Measurements from ENCODE around the gene PWP1.

The PWP1 gene

DNA sequence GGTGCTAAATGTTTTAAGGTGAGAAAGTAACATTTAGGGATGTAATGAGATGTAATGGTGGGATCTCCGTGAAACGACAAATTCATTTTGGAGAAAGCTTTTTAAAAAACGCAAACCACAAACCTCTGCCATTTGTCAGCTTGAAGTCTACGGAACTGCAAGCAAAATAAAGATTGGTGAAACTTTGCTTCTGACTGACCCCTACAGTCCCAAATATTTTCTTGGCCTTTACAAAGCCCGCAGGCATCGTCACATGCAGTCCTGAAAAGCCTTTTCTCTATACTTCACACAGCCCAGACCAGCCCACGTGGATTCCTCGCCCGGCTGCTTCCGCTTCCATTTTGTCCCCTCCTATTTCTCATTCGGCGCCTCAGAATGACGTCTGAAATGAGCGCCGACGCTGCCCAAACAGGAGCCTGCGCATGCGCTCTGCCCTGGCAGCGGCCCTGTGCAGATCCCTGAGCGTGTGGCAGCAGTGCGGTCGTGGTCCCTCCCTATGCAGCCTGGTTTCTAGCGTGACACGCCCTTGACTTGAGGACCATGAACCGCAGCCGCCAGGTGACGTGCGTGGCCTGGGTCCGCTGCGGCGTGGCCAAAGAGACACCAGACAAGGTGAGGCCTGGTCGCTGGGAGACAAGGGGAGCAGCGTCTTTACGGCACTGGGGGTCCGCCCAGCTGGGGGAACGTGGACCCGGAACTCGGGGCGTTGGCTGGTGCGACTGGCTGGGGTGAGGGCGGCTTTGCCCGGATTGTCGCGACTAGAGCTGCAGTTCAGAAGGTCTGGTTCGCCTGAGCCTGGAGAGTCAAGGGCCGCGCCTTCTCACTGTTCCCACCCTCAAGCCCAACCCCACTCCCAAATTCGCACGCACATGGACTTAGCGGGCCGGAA is at the start of gene PWP1:
Gene PWP1, plus strand, starts transcription at position 440 of the 889 bp plus-strand sequence. Its CDS starts 101 bp downstream, at position 541.
- peak; percentile 88 to 90 for DNase-seq (ENCODE audit: low read depth in 2 of 2)

GRCh38 chr12:107641154-107641553 is 44.4 kb upstream of the PWP1 start:
- no peak for DNase-seq (ENCODE audit: low read depth in 2 of 2)

DNA sequence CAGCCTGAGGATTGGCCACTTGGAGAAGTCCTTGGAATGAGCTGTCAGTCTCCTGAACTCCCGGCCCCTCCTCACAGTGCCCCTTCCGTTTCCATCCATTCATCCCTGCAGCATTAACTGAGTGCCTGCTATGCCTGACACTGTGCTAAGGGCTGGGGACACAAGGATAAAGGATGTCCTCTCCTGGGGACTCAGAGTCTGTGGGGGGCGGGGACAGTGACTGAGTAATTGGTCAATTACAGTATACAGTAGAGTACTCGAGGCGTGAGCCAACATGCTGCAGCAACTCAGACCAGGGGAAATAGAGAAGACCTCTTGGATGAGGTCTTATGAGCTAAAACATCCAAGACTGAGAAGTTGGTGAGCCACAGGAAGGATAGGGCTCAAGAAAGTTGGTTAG is 43.4 kb upstream of the PWP1 start:
- DNase-seq (ENCODE audit: low read depth in 2 of 2): no peak

DNA sequence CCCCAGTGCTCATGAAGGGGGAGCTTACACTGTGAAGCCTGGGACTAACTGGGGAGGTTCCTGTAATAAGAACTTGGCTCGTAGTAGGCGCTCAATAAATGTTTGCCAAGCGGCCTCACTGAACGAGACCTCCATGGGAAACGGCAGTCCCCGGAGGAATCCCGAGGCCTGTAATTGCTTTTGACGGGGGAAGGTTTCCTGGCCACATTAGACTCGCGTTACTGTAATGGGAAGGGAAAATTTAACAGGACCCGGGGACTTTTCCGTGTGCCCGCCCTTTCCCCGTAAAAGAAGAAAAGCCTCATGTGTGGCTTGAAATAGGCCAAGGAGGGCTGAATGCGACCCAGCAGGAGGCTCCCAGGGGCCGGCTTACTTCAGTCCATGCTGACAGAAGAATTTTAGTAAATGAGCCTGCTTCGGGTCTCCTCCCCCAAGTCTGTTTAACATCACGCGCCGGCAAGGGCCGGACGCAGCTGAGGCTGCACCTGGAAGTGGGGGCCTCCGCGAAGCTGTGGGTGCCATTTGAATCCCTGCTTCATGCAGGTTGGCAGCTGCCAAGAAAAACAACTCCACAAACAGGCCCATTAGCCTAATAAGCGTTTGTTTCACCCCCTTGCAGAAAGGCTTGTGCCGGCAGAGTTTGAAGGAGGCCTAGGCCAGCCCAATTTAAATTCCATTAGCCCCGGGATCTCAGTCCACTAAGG is 39.8 kb upstream of the PWP1 start:
- DNase-seq (ENCODE audit: low read depth in 2 of 2): no peak

DNA sequence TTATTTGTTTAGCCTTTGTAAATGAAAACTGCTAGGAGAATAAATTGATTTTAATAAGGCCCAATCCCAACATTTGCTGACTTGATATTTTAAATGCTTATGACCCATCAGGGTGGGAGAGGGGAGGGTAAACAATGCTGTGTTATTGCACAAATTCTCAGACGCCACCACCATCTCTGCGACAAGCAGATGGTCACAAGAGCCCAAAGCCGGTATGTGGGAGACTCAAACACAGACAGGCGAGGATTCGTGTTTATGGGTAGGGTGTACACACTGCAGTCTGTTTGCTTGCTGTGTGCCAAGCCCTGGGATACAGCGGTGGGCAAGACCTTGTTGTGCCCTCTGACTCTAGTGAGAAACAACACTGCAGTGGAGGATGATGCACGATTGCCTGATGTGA is 39.2 kb upstream of the PWP1 start:
- DNase-seq (ENCODE audit: low read depth in 2 of 2): no peak

- DNase-seq (ENCODE audit: low read depth in 2 of 2): no peak
These were observed 35.9 kb upstream of the PWP1 start for GRCh38 chr12:107649661-107650061.

- no peak for DNase-seq (ENCODE audit: low read depth in 2 of 2)
These were observed 34.6 kb upstream of the PWP1 start for GRCh38 chr12:107650977-107651376.

GRCh38 chr12:107651571-107652449 is 33.8 kb upstream of the PWP1 start:
- no peak for DNase-seq (ENCODE audit: low read depth in 2 of 2)

DNA sequence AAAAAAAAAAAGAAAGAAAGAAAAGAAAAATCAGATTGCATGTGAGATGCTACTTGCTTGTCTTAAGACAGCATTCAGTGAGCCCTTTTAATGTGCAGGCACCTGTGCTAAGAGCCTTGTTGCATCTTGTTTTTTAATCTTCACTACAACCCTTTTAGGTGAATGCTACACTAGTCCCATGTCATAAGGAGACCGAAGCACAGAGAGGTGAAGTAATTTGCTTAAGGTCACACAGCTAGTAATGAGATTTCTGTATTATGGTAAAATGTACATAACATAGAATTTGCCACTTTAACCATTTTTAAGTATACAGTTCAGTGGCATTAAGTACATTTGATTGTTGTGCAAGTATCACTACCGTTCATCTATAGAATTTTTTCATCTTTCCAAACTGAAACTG is 32.1 kb upstream of the PWP1 start:
- DNase-seq (ENCODE audit: low read depth in 2 of 2): no peak

DNA sequence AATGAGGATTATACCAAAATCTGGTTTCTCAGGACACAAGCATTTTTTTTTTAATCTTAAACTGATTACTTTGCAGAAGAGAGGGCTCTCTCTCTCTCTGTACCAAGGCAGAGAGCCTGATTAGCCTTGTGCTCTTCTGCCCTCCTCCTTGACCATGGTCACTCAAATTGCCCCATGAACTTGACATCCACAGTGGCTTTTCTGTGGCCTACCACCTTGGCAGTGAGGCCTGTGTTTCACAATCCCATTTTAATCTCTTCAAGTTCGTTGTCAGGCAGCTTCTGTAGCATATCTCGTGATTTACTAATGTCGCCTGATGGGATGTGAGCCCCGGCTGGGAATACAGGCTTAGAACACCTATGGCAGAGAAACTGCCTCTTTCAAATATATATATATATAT is 30.7 kb upstream of the PWP1 start:
- DNase-seq (ENCODE audit: low read depth in 2 of 2): no peak

- no peak for DNase-seq (ENCODE audit: low read depth in 2 of 2)
These were observed 30.1 kb upstream of the PWP1 start for GRCh38 chr12:107655281-107656065.

DNA sequence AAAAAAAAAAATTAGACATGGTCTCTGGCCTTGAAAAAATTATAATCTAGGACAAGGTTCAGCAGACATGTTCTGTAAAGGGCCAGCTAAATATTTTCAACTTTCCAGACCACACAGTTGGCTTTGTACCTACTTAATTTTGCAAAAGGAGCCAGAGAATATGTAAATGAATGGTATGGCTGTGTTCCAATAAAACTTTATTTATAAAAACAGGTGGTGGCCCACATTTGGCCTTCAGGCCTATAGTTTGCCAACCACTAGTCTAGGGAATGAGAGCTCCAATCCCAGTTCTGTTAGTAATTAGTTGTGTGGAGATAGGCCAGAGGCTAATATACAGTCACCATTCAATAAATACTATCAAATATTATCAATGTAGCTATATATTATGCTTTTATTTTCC is 29.3 kb upstream of the PWP1 start:
- DNase-seq (ENCODE audit: low read depth in 2 of 2): no peak

DNA sequence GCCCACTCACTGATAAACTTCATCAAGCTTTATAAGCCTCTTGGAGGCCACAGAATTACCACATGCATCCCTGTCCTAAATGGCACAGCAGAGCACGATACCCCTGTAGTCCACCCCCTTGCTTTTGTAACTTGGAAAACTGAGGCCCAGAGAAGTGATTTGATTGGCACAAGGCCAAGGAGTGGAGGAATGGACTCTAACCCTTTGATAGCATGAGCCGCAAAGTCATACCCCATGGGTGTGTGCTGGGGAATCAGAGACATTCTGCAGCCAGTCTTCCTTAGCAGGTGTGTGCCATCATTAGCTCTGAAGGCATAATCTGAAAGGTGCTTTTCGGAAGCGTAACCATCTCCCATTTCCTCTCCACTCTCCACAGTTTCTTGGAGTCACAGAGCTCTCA is 28.5 kb upstream of the PWP1 start:
- no peak for DNase-seq (ENCODE audit: low read depth in 2 of 2)

GRCh38 chr12:107657621-107658020 is 28.0 kb upstream of the PWP1 start:
- DNase-seq (ENCODE audit: low read depth in 2 of 2): no peak

DNA sequence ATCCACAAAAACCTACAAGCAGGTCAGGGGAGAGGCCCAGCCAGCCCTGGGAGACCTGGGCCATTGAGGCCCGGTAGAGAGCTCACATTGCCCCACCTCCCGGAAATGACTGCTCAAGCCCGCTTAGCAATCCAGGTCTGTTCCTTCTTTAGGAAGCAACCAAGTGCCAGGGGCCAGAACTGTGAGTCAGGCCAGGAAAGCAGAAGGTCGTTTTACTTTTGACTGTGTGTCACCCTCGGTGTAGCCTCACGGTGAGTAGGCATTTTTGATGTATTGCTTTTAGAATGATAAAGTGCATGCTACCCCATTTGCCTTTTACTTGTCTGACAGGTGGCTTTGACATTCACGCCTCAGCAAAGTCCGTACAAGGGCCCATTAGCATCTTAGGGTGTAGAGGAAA is 25.4 kb upstream of the PWP1 start:
- no peak for DNase-seq (ENCODE audit: low read depth in 2 of 2)

DNA sequence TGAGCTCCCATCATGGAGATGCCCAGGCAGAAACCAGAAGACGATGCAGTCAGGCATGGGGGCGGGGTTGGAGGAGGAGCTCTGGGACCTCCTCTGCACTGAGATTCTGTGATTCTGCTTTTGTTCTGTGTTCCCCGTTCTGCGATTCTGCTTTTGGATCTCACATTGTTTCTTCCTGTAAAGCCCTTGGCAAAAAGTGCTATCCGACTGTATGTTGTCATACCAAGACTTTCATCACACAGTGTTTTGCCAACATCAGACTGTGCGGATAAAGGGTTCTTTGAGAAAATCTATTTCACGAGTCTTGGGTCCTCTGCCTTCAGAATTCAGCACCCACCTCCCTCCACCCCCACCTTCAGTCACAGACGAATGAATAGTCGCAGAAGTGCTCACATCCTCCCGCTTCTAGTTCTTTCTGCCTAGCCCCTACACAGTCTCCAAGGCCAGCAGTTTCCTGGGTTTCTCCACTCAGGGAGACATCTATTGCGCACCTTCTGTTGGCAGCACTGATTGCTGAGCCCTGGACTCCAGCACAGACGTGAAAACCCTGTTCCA is 24.7 kb upstream of the PWP1 start:
- DNase-seq (ENCODE audit: low read depth in 2 of 2): no peak

DNA sequence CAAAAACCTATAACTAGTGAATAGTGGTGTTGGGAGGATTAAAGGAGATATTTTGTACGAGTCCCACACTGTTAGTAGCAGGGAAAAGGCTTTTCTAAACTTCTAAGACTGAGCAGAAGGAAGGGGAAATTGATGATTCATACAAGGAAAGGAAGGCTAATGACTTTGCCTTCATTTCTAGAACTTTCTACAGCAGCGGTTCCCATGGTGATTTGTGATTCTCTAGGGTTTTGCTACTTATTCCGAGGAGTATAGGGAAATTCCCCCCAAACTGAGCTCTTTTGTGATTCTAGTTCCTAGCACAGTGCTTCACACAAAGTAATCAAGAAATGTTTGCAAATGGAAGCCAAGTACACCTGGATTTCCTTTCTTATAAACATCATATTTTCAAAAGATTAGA is 23.8 kb upstream of the PWP1 start:
- DNase-seq (ENCODE audit: low read depth in 2 of 2): no peak

- no peak for DNase-seq (ENCODE audit: low read depth in 2 of 2)
These were observed 23.1 kb upstream of the PWP1 start for GRCh38 chr12:107662484-107662883.

GRCh38 chr12:107663277-107663676 is 22.3 kb upstream of the PWP1 start:
- DNase-seq (ENCODE audit: low read depth in 2 of 2): no peak

- DNase-seq (ENCODE audit: low read depth in 2 of 2): no peak
These were observed 19.6 kb upstream of the PWP1 start for GRCh38 chr12:107666009-107666408.

GRCh38 chr12:107667464-107667863 is 18.1 kb upstream of the PWP1 start:
- DNase-seq (ENCODE audit: low read depth in 2 of 2): no peak

Data from activated CD4-positive, alpha-beta T cell treated with anti-CD3 and anti-CD28 coated beads for 24 hours (primary cell).